DMS53 (cell line): ENCODE data around the gene HEMK1.

Source experiments
- DNase-seq: peaks from one replicate; lab custom pipeline; 2025; lab: John Stamatoyannopoulos, UW

HEMK1 gene

DNA sequence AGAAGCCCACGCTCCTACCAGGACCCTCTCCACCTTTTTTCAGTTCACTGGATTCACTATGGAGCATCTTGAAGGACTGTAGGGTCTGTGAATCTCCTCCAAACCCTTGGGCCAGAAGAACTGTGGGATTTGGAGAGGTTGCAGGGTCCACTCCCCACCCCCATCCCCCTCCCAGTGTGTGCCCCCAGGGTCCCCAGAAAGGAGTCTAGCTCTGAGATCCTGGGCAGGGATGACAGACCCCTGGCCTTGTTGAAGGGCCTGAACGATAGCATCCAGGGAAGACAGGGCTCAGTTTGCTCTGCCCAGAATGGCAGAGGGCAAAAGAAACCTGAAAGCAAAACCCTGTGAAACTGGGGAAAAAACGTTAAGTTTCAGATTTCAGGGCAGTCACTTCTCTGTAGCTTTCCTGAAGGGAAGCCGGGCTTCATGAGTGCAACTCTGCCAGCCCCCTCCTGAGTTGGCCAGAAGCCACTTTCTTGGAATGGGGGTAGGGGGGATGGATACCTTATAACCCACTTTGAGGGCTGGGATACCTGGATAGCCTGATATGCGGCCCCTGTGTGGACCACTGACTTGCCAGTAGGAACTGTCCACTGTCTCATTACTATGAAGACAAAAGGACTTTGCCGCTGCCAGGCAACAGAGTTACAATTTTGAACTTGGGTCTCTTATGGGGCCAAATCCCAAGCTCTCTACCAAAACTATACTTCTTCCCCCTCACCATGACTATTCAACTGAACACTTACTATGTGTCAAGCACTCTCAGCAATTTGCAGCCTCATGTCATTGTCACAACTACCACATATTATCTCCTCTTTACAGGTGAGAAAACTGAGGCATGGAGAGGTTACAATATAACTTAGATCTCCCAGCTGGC lies 43.9 kb downstream of the HEMK1 start:
- no peak for DNase-seq

DNA sequence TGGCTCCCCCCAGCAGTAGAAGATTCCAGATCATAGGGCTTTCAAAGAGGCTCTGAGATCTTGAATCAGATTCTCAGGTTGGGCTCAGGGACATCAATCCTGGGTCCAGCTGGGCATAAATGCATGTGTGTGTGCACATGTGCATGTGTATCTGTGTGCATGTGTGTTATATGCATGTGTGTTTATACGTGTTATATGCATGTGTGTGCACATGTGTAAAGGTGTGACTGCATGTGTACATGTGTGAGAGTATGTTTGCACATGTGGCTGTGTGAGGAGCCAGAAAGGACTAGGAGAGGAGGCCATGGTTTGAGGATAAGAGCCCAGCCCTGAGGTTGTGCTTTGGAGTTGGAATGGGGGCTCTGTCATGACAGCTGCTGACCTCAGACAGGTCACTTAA lies 45.9 kb downstream of the HEMK1 start:
- DNase-seq = no peak

DNA sequence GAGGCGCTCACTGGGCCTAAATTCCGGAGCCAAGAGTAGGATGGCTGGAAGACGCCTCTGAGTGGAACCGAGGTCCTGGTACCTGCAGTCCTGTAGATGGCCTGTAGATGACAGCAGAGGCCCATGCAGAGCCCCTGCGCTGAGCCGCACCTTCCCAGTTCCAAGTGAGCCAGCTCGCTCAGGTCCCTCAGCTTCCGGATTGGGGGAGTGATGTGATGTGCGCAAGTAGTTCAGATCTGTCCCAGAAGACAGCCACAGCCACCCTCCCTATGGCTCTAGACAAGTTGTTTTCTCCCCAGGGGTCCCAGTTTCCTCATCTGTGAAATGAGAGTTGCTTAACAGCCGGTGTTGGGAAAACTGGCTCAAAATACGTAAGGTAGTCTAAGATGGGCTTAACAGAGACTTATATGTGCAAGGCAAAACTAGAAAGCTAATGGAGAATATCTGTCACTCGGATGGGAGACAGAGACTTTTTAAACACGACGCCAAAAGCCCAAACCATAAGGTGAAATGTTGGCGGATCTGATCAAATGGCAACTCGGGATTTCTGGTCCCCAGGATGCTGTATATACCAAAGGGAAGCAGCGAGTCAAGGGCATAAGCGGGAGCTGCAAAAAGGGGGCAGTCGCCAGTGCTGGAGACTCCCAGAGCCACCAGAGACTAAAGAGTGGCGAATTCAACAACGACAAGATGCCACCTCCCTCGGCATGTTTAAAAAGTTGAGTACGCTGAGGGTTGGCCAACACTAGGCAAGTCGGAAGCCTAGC lies 46.9 kb downstream of the HEMK1 start:
- peak; percentile 83 for DNase-seq

DNA sequence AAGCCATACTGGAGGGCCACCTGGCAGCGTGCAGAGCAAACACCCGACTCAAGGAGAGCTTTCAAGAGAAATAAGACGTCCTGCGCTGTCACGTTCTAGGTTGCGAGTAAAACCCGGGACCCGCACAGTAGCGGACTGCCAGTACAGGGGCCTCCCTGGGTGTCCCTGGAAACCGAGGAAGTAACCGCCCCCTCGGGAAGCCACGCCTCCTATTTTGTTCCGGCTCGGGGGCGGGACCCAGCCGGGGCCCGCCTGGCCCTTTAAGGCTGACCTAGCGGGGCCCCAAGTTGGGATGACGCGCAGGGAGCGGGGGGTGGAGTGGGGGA lies 47.4 kb downstream of the HEMK1 start:
- peak; percentile 82 for DNase-seq

DNA sequence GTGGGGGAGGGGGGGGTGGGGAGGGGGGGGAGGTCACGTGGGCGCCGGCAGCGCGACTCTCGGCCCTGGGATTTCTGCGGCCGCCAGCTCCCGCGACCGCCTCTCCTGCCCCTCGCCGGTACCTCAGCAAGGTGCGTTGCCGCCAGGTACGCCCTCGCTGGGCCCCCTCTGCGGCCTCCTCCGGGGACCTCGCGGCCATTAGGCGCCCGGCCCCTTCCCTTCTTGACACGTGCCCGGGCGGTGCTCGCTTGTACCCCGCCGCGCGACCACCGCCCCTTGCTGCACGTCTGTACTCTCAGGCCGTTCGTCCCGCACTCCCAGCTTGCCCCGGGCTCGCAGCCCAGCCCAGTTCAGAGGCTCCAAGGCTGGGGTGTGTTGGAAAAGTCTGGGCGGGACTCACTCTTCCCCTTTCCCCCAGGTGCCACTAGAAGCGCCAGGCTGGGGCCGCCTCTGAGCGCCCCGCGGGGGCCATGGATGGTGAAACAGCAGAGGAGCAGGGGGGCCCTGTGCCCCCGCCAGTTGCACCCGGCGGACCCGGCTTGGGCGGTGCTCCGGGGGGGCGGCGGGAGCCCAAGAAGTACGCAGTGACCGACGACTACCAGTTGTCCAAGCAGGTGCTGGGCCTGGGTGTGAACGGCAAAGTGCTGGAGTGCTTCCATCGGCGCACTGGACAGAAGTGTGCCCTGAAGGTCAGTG lies 47.9 kb downstream of the HEMK1 start, which contains the start of gene MAPKAPK3:
Gene MAPKAPK3, plus strand, starts transcription at position 56 of the 696 bp plus-strand sequence. Its CDS starts 415 bp downstream, at position 471.
- peak; percentile 53 for DNase-seq

DNA sequence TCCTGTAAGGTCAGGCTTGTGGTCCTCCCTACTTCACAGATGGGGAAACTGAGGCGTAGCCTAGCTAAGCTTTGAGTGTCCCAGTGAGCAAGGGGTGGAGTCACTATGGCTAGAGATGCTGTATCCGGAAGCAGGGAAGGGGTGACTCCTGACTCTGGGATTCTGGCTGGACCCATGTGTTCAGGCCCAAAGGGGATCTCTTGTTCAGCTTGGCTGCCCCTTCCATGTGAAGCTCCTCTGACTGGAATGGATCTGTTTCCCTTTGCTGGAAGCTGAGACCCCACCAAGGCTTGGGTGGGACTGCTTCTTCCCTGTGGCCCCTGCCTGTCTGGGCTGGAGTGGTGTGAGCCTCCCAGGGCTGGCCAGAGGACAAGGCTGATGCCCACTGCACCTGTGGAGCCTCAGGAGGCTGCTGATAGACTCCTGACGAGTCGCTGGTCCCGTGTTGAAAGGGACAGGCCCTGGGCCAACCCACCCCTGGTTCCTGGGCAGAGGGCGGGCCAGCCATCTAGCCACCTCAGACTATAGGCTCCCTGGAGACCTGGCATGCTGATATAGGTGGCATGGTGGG lies 48.7 kb downstream of the HEMK1 start:
- DNase-seq = peak; percentile 22

DNA sequence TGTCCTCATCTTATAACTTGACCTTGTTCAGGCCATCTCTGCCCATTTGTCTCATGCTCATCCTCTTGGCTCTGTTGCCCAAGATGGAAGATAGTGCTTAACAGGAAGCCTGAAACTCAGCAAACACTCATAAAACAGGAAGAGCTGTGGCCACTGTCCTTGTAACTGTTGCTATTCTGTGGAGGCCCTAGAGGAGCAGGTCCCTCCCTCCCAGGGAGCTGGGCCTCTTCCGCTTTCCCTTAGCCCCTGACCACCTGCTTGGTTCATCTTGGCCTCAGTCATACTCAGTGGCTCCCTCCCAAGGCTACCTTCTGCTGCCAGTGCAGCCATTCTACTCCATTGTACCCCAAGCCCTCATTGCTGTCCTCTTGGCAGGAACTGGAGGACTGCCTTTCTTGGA lies 51.1 kb downstream of the HEMK1 start:
- no peak for DNase-seq

DNA sequence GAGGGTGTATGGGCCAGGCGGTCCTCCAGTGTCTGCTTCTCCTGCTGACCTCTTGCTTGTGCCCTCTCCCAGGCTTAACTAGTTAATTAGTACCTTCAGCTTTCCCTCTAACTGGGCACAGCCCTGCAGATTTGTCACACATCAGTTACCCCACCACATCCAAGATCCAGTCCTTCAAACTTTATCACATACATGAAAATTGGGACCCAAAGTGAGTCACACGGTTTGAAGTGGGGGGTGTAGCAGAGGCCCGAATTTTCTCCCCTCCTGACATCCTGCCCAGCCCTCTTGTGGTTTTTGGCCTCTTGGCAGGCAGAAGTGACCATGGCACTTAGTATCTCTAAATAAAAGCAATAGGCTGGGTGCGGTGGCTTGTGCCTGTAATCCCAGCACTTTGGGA lies 51.5 kb downstream of the HEMK1 start:
- DNase-seq = no peak

DNA sequence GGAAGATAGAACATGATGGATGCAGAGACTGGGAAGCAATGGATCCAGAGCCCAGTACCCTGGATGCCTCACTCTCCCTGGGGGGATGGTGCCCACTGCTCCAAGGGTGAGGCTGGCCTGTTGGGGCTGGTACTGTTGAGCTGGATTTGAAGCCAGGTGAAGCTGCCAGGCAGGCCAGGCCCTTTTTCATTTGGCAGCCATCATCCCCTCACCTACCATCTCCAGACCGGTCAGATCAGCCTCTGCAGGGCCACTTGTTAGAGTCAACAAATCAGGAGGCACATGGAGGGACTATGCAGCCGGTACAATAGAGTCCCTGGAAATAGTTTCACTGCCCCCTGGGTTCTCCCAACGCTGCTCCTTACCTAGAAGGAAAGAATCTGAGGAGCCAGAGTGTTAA lies 53.6 kb downstream of the HEMK1 start:
- DNase-seq = no peak

DNA sequence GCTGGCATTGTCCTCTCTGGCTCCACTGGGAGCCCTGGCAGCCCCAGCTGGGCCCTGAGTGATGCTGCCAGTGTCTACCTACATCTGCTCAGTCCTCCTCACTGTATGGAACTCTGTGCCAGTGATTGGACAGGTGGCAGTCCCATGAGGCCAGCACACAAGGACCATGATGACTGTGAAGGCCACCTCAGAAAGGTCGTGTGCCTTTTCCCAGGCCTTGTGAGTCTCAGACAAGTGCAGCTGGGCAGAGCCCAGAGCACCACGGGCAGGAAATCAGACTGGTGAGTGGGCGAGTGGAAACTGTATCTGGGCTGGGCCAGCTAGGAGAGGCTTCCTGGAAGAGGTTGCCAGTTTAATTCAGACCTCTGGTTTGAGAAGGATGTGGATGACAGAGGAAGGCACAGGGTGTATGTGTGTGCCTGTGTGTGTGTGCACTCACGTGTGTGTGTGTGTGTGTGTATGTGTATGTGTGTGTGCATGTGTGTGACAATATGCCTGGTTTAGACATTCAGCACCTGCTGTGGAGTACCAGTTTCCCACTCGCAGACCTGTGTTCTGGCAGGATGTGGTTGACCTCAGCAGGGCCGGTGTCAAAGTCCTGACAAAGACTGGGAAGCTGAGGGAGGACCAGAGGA lies 54.6 kb downstream of the HEMK1 start:
- no peak for DNase-seq

DNA sequence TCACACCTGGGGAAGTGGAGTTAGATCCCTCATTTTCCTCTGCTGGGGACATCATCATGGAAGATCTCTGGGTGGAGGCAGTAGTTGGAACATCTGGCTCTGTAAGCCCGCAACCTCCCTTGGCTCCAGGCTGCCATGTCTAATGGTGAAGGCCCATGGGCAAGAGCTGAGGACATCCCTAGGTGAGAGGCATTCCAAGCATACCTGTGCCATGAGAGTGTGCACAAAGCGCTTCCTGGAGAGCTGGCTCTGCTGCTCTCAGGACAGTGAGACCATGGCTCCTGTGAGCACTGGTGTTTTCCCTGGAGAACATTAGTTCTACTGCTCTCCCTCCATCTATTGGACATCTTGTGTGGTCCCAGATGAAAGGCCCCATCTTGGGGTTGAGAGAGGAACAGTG lies 55.3 kb downstream of the HEMK1 start:
- peak; percentile 1 for DNase-seq

DNA sequence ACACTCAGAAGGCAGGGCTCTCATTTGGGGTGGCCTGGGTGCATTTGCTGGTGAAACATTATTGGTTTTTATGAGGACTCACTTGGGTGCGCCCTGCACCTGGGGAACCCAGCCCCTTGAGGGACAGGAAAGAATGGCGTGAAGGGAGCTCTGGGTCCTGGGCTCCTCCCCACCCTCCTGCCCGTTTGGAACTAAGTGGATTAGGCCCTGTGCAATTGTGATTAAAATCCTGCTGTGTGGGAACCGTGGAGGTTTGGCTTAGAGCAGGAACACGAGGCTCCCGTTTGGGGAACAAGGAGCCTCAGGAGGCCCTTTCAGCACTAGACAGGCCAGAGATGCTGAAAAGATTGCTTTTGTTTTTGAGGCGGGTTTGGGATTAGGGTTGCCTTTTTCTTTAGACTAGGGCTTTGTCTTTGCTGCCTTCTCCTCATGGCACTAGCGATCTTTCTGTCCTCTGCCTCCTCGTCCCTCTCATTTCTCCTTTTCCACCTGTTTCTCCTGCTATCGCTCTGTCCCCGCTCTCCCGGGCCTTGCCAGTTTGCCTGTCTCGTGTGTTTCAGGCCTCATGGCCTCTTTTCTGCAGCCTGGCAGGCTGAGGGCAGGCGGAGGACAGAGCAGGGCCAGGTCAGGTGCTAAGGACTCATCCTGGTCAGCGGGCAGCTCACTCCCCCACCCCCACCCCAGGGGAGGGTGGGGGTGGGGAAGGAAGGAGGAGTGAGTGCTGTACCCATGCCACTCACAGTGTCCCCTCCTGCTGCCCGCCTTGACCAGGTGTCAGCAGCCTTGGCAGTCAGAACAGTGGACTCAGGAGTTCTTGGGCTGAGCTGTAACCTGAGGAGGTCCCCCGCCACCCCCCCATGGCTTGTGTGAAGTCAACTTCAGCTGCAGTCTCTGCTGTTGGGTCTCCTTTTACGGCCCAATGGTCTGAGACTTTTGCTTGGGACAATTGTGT lies 56.2 kb downstream of the HEMK1 start:
- DNase-seq = no peak

DNA sequence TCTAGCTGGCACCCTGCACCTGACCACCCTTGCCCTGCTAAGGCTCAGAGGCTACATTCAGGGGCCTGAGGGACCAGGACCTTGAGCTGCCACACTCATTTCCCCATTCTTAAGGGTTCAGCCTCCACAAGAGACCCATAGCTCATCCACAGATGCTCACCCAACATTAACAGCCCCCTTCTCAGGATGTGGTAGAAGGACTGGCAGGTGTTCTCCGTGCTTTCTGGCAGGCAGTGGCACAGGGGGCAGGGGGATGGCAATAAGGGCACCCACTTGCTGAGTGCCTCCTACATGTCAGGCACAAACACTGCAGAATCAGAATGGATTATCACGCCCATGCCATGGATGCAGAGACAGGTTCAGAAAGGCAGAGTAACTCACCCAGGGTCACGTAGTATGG lies 57.1 kb downstream of the HEMK1 start:
- DNase-seq = no peak

DNA sequence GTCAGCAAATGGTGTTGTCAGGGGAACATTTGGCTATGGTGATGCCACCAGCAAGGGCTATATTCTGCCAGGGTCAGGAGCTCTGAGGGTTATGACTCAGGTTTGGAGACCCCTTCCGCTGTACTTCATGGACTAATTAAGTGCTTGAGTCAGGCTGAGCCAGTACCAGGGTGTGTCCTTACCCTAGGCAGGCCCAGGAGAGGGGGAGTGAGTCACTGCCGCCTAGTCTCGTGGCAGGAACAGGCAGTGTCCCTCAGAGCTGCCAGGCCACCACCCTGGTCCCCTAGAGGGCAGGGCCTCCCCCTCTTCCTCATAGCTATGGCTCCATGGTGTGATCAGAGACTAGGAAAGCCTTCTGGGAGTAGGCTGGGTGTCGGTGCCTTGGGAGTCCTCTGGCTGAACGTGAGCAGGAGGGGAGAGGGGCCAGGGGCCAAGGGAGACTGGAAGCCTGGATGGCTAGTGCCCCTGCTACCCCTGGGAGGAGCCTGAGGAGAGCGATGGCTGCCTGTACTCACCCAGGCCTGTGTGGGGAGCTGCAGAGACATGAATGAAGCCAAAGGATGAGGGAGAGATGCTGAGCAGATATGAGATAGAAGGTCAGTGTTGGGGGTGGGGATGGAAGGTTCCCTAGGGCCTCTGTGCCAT lies 58.2 kb downstream of the HEMK1 start:
- DNase-seq = peak; percentile 44

DNA sequence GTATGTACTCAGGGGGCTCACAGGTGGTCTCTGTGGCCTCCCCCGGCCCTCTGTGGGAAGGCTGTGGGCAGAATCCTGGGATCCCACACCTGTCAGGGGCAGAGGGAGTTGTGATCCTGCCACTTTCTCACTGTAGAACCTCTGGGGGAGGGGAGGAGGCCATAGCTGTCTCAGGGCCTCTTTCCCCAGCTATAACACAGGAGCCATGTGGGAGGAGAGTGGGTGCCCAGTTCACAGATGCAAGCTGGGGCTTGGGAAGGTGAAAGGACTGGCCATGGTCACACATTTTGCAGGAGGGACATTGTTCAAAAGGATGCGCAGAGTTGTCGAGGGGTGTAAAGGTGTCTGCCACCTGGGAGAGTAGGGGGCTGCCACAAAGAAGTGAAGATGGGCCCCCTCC lies 59.3 kb downstream of the HEMK1 start:
- DNase-seq = no peak

DNA sequence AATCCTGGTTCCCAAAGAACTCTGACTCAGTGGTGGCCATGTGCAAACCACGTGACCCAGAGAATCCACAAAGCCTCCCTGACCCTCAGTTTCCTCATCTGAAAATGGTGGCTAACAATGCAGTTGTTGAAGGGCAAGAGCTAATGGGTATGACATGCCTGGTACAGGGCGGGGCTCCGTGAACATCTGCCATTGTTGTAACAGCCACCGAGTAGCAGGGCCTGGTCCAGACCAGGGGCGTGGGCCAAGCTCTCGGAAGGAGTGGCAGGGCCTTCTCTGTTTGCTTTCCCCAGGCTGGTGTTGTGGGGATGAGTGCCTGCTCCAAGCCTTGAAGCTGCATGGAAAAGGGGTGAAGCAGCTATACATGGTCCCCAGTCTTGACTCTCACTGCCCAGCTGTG lies 61.1 kb downstream of the HEMK1 start:
- no peak for DNase-seq

DNA sequence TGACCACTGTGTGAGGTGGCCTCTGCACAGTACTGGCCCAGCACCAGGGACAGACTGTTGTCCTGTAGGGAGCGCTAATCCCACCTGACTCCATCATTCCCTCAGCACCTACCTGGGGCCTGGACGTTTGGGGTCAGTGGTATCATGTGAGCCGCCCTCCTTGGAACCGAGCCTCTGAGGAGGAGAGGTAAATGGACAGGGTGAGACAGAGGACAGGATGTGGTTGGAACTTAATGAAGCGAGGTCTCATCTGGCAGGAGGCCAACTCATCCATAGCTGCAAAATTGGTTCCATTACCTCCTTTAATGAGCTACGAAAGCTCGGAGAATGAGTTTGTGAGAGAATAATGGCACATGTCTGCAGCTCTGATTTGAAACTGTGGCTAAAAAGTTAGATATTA lies 61.6 kb downstream of the HEMK1 start:
- no peak for DNase-seq

DNA sequence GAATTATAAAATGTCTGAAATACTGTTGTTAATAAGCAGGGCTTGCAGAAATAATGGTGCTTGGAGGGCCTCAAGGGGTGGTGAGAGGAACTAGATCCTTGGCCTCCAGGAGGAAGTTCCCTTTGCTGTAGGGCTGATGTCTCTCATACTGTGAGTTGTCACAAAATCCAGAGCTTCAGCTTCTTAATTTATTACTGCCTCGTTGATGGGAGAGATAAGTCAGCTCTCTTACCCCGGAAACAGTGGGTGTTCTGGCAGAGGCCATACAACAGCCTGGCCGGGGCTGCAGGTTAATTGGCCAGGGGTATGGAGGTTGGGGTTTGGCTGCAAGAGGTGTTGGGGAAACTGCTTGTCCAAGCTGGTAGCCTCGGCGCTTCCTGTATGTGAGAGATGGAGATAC lies 63.1 kb downstream of the HEMK1 start:
- DNase-seq = no peak

DNA sequence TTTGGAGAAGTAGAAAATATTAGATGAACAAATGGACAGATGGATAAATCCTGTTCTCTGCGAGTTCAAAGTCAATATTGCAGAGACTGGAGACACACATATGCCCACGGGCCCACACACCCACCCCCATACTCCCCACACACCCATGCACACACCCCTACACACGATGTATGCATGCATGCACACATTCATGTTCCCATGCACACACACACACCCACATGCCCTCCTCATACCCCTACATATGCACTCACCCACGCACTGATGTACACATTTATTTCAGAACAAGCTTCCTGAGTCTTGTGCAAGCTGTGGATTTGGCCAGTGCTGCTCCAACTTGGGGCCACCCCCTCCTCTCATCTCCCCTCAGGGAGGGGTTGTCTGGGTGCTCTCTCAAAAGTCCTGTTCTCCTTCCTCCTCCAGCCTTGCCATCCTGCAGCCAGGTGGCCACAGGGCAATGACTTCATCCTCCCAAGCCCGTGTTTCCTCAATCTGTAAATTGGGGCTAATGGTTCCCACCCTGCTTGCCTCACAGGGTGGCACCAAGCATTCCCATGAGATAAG lies 64.0 kb downstream of the HEMK1 start:
- no peak for DNase-seq

DNA sequence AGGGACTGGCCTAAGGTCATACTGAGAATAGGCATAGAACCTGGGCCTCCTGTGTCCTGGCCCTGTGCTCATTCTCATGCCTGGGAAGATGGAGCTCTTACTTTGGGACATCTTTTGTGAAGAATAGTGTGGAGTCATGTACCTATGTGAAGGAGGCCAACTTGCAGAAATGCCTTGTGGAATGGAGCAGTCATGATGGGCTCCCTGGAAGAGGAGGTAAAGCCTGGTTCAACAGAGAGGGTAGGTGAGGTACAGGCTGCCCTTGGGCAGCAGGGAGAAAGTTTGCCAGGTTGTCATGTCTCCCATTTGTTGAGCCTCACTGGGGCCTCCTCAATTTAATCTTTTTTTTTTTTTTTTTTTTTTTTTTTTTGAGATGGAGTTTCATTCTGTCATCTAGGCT lies 65.7 kb downstream of the HEMK1 start:
- DNase-seq = no peak
